SJCRH30 (cell line): ENCODE data around the gene GGTLC2. TPM values are rescaled to one million over a fixed set of nuclear protein-coding genes. Genes with fewer than 3 reads are reported as not detected.

Source experiments
- DNase-seq, 2 experiments: peaks; one replicate each; pipeline ENCODE4 v3.0.0-alpha.2; 2015 to 2020
- H3K27ac ChIP-seq: fragments of 250-450 bp; sonication (Bioruptor Pico); 2 replicates; pipeline ENCODE4 v1.5.1; 2020; ENCODE audit warnings: mild to moderate bottlenecking, moderate library complexity
- H3K27me3 ChIP-seq: fragments of 250-450 bp; sonication (Bioruptor Pico); 2 replicates; pipeline ENCODE4 v1.5.1; 2020; ENCODE audit warnings: mild to moderate bottlenecking, moderate library complexity
- H3K36me3 ChIP-seq: fragments of 250-450 bp; sonication (Bioruptor Pico); 2 replicates; pipeline ENCODE4 v1.5.1; 2020; ENCODE audit warnings: mild to moderate bottlenecking, moderate library complexity
- H3K4me1 ChIP-seq: fragments of 250-450 bp; sonication (Bioruptor Pico); 2 replicates; pipeline ENCODE4 v1.5.1; 2020; ENCODE audit warnings: mild to moderate bottlenecking, moderate library complexity
- H3K4me3 ChIP-seq: fragments of 250-450 bp; sonication (Bioruptor Pico); 2 replicates; pipeline ENCODE4 v1.5.1; 2020; ENCODE audit warnings: mild to moderate bottlenecking, moderate library complexity
- H3K9me3 ChIP-seq: fragments of 250-450 bp; sonication (Bioruptor Pico); replicated peaks from 2 replicates; pipeline ENCODE4 v1.5.1; 2020; ENCODE audit warnings: mild to moderate bottlenecking, moderate library complexity
- total RNA-seq: library from RNA; depleted of rRNA; stranded (reverse); fragments of >200 nt; shearing (Covaris generic); gene quantifications from 2 replicates; pipeline ENCODE4 v1.2.3, GENCODE V29; 2014; rRNA removed

Gene GGTLC2
- total RNA-seq, 1 experiment from 2014 or later, result not detected

DNA sequence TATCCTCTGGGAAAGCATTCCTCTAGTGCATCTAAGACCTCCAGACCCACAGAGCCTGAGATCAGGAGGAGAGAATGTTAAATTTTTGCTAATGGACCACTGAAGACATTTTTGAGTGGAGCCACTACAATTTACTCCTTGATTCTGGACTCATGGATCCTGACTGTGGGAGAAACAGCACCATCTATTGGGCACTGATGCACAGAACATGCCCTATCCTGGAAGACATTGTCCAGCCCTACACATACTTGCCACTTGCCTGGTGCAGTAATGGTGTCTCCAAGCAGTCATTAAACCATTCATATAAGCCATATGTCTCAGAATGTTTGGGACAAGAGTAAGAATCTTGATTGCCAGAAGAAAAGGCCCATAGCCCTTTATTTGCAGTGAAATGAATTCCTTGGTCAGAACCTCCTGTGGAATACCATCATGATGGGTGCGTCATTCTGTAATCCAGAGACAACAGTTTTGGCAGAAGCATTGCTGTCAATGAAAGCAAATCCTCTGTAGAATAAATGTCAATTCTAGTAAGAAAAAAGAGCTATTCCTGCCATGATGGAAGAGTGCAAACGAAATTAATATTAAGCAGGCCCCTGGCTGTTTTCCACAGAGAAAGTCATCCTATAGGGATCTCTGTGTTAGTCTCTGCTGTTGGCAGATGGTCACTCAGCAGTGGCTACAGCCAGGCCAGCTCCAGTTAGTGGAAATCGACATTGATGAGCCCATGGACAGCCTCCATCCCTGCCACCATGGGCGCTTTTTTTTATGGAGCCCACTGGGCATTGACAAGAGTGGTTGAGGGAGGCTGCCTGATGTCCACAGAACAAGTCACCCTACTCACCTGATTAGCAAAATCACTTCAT is 43.5 kb downstream of the GGTLC2 start:
- Histone ChIP-seq H3K36me3 (no peaks in the 10 kb centered on the region), H3K27ac (no peak overlapping the region), H3K27me3 (no peaks in the 10 kb centered on the region), H3K4me1 (no peaks in the 10 kb centered on the region), H3K9me3 (no peaks in the 10 kb centered on the region), H3K4me3 (no peak overlapping the region)
- peak; percentile 38 to 78 for DNase-seq

DNA sequence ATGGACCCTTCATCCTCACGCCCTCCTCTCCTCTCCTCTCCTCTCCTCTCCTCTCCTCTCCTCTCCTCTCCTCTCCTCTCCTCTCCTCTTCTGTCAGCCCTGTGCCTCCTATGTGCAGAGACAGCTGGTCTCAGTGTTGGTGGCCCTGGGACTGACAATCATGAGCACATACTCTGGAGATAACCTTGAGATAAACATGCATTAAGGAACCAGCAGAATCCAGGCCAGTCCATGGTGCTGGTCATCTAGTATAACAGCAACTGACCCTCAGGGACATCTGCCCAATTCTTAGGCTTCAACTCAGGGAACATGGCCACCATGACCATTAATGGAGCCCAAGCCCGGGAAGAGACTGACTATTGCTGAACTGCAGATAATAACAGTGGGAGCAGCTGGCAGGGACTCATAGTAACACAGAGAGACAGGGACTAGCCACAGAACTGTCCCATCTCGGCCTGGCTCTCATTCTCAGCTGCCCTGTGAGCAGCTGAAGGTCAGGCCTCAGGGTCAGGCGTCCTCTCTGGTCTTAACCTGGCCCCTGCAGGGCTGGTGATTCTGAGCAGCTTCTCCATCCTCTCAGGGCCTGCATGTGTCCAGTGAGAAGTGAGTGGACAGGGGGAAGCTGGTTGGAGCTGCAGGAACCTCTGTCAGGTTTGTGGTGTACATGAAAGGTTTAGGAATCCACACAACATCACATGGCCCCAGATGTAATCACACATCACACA is 45.4 kb downstream of the GGTLC2 start:
- no peaks in the 10 kb centered on the region for H3K4me1 ChIP-seq
- H3K27me3 ChIP-seq, result no peaks in the 10 kb centered on the region
- no peak overlapping the region for H3K27ac ChIP-seq
- no peak for DNase-seq
- no peaks in the 10 kb centered on the region for H3K9me3 ChIP-seq
- no peak overlapping the region for H3K4me3 ChIP-seq
- H3K36me3 ChIP-seq, result no peaks in the 10 kb centered on the region

DNA sequence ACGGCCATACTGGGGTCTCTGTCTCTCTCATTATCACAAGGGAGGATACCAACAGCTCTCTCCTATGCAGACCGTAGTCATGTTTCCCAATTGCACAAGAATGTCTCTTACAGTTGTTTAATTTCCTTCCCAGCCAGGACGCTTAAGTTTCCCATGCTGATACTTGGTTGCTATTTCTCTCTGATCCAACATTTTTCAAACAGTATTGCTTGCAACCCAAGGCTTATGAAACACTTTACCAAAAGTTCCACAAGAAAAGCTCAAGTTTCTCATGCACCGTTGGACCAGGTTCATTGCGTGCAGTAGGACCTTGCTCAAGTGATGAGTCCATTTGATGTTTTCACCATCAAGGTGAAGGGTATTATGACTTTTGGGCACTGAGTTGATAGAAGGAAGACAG is 46.6 kb downstream of the GGTLC2 start:
- DNase-seq, result no peak
- Histone ChIP-seq H3K9me3 (no peaks in the 10 kb centered on the region), H3K27ac (no peak overlapping the region), H3K4me1 (no peaks in the 10 kb centered on the region), H3K36me3 (no peaks in the 10 kb centered on the region), H3K4me3 (no peak overlapping the region), H3K27me3 (no peaks in the 10 kb centered on the region)

DNA sequence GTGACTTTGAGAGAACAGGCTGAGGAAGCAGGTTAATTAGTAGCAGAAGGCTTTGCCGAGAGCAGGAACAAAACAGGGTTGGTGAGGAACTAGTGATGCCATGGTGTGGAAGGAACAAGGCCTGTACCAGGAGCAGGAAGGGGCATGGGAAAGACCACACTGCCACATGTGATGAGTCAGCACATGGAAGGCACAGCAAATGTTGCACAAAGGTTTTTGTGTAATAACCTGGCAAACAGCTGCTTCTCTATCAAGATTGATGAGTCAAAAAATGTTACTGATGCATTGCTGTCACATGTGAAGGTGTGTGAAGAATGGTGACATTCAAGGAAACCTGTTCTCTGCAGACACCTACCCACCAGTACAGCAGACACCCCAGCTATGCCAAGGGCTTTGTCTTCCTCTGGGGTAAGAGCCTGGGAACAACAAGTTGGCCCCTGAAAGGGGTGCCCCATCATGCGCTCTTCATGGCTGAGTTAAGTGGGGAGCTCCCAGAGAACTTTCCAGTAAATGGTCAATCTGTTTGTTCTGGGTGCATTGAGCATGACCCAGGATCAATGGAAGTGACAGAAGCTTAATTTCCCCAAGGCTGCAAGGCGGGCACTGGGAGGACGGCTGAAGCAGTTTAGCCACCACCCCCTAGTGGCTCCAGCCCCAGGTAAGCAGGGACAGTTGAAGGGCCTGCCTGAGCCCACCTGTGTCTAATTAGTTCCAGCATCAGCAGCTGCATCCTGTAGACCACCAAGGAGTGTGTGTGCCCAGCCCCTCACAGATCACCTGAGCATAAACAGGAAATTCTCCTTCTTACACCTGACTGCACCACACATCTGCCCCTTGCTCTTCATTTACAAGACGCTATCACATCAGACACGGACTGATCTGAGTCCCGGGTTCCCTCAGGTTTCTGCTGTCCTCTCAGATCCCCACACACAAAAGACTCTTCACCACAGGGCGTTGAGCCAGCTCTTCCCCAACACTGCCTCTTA is 47.6 kb downstream of the GGTLC2 start:
- Histone ChIP-seq H3K36me3 (no peaks in the 10 kb centered on the region), H3K9me3 (no peaks in the 10 kb centered on the region), H3K27ac (no peak overlapping the region), H3K27me3 (no peaks in the 10 kb centered on the region), H3K4me3 (no peak overlapping the region), H3K4me1 (no peaks in the 10 kb centered on the region)
- no peak for DNase-seq

DNA sequence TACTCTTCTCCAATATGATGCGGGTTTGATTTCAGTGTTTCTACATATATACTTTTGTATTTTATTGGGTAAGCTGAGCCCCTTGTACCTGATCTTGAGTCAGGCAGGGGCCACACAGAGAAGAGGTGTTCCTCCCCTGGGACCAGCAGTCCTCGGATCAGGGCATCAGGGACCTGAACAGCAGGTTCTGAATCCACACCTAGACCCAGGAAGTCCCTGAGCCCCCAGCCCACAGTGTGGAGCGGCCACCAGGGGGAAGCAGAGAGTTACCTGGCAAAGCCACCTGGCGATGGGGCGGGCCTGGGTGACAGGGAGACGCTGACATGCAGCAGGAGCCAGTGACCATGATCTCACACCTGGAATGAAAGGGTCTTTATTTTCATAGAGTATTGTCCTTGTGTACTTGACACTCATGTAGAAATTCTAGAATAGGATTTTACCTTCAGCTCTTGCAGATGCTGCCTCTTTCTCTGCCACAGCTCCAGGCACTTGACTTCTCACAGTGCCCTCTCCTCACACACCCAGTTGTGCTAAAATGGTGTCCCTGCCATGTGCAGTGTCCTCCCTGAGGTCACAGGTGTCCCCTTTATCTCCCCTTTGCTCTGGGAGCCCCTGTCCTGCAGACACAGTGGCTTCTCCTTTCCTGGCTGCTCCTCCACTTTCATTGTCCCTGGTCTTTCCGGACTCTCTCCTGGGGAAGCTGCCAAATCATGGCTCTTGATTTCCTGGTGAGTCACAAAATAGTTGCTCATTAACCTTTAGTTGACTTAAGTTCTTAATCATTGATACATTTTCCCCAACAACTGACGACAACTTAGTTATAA is 48.5 kb downstream of the GGTLC2 start:
- no peaks in the 10 kb centered on the region for H3K27me3 ChIP-seq
- DNase-seq, result peak; percentile 24 to 43
- no peak overlapping the region for H3K4me3 ChIP-seq
- no peaks in the 10 kb centered on the region for H3K4me1 ChIP-seq
- H3K9me3 ChIP-seq, result no peaks in the 10 kb centered on the region
- no peak overlapping the region for H3K27ac ChIP-seq
- H3K36me3 ChIP-seq, result no peaks in the 10 kb centered on the region

DNA sequence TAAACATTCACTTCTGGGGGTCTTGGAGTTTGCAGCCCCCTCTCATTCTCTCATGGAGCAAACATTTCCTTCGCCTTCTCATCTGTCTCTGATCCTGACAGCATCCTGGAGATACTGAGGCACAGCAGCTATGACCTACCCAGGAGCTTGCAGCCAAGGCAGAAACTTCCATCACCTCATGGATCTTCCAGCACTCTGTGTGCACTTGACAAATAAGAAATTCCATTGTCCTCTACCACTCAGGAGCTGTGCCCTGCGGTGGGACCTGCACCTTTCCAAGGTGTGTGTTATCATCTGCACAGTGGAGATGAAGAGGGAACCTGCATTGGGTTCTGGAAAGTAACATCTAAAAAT is 49.1 kb downstream of the GGTLC2 start:
- DNase-seq, result no peak
- H3K27ac ChIP-seq, result no peak overlapping the region
- H3K4me3 ChIP-seq, result no peak overlapping the region
- no peaks in the 10 kb centered on the region for H3K9me3 ChIP-seq
- H3K4me1 ChIP-seq, result no peaks in the 10 kb centered on the region
- no peaks in the 10 kb centered on the region for H3K27me3 ChIP-seq
- no peaks in the 10 kb centered on the region for H3K36me3 ChIP-seq

DNA sequence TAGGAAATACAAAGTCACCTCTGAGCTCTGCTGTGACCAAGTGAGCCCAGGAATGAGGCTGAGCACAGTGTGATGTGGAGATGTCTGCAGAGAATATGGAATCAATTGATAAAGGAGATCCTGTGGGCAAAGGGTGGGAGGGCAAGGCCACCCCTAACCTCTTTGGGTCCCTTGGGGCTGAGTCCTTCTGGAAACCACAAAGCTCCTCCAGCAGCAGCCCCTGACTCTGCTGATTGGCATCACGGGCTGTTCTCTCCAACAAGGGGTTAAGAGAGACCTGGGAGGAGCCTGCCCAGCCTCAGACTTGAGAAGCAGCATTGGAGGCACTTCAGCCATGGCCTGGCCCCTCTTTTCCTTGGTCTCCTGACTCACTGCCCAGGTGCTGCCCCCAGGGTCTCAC is 49.7 kb downstream of the GGTLC2 start:
- no peak overlapping the region for H3K4me3 ChIP-seq
- no peaks in the 10 kb centered on the region for H3K4me1 ChIP-seq
- no peak overlapping the region for H3K27ac ChIP-seq
- no peaks in the 10 kb centered on the region for H3K27me3 ChIP-seq
- no peaks in the 10 kb centered on the region for H3K36me3 ChIP-seq
- H3K9me3 ChIP-seq, result no peaks in the 10 kb centered on the region
- DNase-seq, result no peak

DNA sequence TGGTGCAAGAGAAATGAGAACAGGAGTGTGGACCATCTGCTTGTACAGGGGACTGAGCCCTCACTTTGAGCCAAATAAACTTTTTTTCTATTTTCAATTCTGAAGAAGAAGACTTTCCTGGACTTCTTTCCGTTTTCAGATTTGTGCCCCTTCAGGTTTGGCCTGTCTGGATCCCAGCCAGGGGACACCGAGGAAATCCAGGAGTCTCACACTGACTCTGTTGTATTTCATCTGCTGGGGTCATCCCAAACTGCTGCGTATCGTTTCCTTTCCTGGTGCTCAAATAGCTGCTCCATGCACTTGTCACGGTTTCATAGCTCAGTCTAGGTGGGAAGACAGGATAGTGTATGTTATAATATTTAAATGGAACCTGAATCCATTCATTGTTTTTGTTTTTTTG is 51.7 kb downstream of the GGTLC2 start:
- Histone ChIP-seq H3K4me1 (no peaks in the 10 kb centered on the region), H3K4me3 (no peak overlapping the region), H3K27ac (no peak overlapping the region), H3K27me3 (no peaks in the 10 kb centered on the region), H3K9me3 (no peaks in the 10 kb centered on the region), H3K36me3 (no peaks in the 10 kb centered on the region)
- DNase-seq, result no peak

Other genes starting within 250 kb of the GGTLC2 start
- 0.18 and 0.24 TPM in 2 replicates for gene ZNF280B, start 135.9 kb upstream of the GGTLC2 start, total RNA-seq
- gene ZNF280A, start 124.3 kb upstream of the GGTLC2 start, total RNA-seq, result 1.8 and 1.9 TPM in 2 replicates
- gene PRAME, start 85.3 kb upstream of the GGTLC2 start, total RNA-seq, result not detected in 2 replicates
- gene IGLL5, start 243.2 kb downstream of the GGTLC2 start, total RNA-seq, result 0.94 and 1.0 TPM in 2 replicates